Peyer's patch (tissue), 4 donors: ENCODE data around the gene RAB5B.

Experiments
- POLR2A ChIP-seq, 2 donors: fragments of 450-650 bp; IDR thresholded peaks; one replicate each; pipeline ENCODE4 v1.5.1; 2017; ENCODE audit warnings: antibody characterized with exemption in 2 of 2, mild to moderate bottlenecking in 2 of 2, moderate library complexity in 2 of 2
- TF ChIP-seq, protein P1 (sequence below), 6 experiments: fragments of 450-650 bp in 4 of 6; fragments of 200-600 bp in 2 of 6; sonication (generic) in 1 of 6; IDR thresholded peaks; one replicate each; pipeline ENCODE4 v1.5.1; 2017 to 2019; ENCODE audit warnings: antibody characterized with exemption in 6 of 6, mild to moderate bottlenecking in 3 of 6, moderate library complexity in 1 of 6

- TF ChIP-seq POLR2A (IDR thresholded peaks at IDR 0.05), result no peak
- TF ChIP-seq, protein P1, sequence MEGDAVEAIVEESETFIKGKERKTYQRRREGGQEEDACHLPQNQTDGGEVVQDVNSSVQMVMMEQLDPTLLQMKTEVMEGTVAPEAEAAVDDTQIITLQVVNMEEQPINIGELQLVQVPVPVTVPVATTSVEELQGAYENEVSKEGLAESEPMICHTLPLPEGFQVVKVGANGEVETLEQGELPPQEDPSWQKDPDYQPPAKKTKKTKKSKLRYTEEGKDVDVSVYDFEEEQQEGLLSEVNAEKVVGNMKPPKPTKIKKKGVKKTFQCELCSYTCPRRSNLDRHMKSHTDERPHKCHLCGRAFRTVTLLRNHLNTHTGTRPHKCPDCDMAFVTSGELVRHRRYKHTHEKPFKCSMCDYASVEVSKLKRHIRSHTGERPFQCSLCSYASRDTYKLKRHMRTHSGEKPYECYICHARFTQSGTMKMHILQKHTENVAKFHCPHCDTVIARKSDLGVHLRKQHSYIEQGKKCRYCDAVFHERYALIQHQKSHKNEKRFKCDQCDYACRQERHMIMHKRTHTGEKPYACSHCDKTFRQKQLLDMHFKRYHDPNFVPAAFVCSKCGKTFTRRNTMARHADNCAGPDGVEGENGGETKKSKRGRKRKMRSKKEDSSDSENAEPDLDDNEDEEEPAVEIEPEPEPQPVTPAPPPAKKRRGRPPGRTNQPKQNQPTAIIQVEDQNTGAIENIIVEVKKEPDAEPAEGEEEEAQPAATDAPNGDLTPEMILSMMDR (IDR thresholded peaks at IDR 0.05), result no peak
Observed at GRCh38 chr12:56011509-56012090, 37.7 kb downstream of the RAB5B start.
